A673 (cell line): Measurements from ENCODE around the gene SGK1.

Experiments
- EZH2 ChIP-seq: fragments of 200-600 bp; sonication (generic); IDR thresholded peaks from 2 replicates; pipeline ENCODE4 v1.6.1; 2017; ENCODE audit warnings: borderline replicate concordance, low read depth, mild to moderate bottlenecking, mixed read lengths, antibody characterized with exemption, low read length; ENCODE audit not compliant: poor library complexity, severe bottlenecking
- TF ChIP-seq, protein P1 (sequence below): fragments of 300-800, 200-600 bp; sonication (generic); conservative IDR thresholded peaks from 2 replicates; pipeline ENCODE4 v1.5.1; 2017; ENCODE audit warnings: low read depth, mild to moderate bottlenecking, antibody characterized with exemption, low read length, moderate library complexity, mixed read lengths

DNA sequence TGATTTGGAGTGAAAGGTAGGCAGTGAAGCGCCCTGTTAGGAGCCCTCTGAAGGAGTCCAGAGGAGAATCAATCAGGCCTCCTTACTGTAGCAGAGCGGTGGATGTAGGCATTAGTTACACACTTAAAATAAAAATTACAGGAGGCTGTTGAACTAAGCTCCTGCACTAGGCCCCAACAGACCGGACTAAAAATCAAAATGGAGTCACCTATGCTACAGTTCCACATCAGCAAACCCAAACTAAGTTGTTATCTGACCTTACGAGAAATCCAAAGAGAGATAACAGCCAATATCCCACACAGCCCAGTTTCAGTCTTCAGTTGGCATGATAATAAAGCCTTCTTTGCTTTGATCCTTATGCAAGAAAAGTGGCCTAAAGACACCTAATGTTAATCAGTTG, 26.8 kb downstream of the SGK1 start:
- TF ChIP-seq, protein P1, sequence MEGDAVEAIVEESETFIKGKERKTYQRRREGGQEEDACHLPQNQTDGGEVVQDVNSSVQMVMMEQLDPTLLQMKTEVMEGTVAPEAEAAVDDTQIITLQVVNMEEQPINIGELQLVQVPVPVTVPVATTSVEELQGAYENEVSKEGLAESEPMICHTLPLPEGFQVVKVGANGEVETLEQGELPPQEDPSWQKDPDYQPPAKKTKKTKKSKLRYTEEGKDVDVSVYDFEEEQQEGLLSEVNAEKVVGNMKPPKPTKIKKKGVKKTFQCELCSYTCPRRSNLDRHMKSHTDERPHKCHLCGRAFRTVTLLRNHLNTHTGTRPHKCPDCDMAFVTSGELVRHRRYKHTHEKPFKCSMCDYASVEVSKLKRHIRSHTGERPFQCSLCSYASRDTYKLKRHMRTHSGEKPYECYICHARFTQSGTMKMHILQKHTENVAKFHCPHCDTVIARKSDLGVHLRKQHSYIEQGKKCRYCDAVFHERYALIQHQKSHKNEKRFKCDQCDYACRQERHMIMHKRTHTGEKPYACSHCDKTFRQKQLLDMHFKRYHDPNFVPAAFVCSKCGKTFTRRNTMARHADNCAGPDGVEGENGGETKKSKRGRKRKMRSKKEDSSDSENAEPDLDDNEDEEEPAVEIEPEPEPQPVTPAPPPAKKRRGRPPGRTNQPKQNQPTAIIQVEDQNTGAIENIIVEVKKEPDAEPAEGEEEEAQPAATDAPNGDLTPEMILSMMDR = no peak
- no peak for TF ChIP-seq EZH2
